ENCODE measurements around the gene TUBB2B.

The TUBB2B gene

GRCh38 chr6:3229566-3230178 lies 2.2 kb upstream of the TUBB2B start:
- DNase-seq (ENCODE audit: insufficient read length) (no peak), FAIRE-seq (peak; percentile 14)
- TF ChIP-seq POLR2AphosphoS5 (IDR thresholded peaks at IDR 0.05; ENCODE audit: low read depth, low read length), result no peak
- no peak for TF ChIP-seq POLR2A (IDR thresholded peaks at IDR 0.05; ENCODE audit: low read depth, low read length)
- TF ChIP-seq TAF1 (IDR thresholded peaks at IDR 0.05; ENCODE audit: borderline replicate concordance, low read depth, low read length), result no peak

GRCh38 chr6:3228771-3229565 lies 1.5 kb upstream of the TUBB2B start:
- DNase-seq (ENCODE audit: insufficient read length), result no peak
- FAIRE-seq, result no peak
- TF ChIP-seq TAF1 (IDR thresholded peaks at IDR 0.05; ENCODE audit: borderline replicate concordance, low read depth, low read length), result no peak
- no peak for TF ChIP-seq POLR2AphosphoS5 (IDR thresholded peaks at IDR 0.05; ENCODE audit: low read depth, low read length)
- no peak for TF ChIP-seq POLR2A (IDR thresholded peaks at IDR 0.05; ENCODE audit: low read depth, low read length)

GRCh38 chr6:3228046-3228671 lies 706 bp upstream of the TUBB2B start:
- DNase-seq (ENCODE audit: insufficient read length) (no peak), FAIRE-seq (no peak)
- no peak for TF ChIP-seq TAF1 (IDR thresholded peaks at IDR 0.05; ENCODE audit: borderline replicate concordance, low read depth, low read length)
- no peak for TF ChIP-seq POLR2AphosphoS5 (IDR thresholded peaks at IDR 0.05; ENCODE audit: low read depth, low read length)
- TF ChIP-seq POLR2A (IDR thresholded peaks at IDR 0.05; ENCODE audit: low read depth, low read length), result no peak

- peak; percentile 61 for FAIRE-seq
- peak; percentile 56 for DNase-seq (ENCODE audit: insufficient read length)
- no peak for TF ChIP-seq TAF1 (IDR thresholded peaks at IDR 0.05; ENCODE audit: borderline replicate concordance, low read depth, low read length)
- no peak for TF ChIP-seq POLR2AphosphoS5 (IDR thresholded peaks at IDR 0.05; ENCODE audit: low read depth, low read length)
- no peak for TF ChIP-seq POLR2A (IDR thresholded peaks at IDR 0.05; ENCODE audit: low read depth, low read length)
Measured at GRCh38 chr6:3226481-3227362, 731 bp downstream of the TUBB2B start.

GRCh38 chr6:3226042-3226441 lies 1.4 kb downstream of the TUBB2B start:
- FAIRE-seq (peak; percentile 24), DNase-seq (ENCODE audit: insufficient read length) (no peak)
- no peak for TF ChIP-seq TAF1 (IDR thresholded peaks at IDR 0.05; ENCODE audit: borderline replicate concordance, low read depth, low read length)
- no peak for TF ChIP-seq POLR2AphosphoS5 (IDR thresholded peaks at IDR 0.05; ENCODE audit: low read depth, low read length)
- no peak for TF ChIP-seq POLR2A (IDR thresholded peaks at IDR 0.05; ENCODE audit: low read depth, low read length)

- no peak for DNase-seq (ENCODE audit: insufficient read length)
- FAIRE-seq, result no peak
- no peak for TF ChIP-seq POLR2A (IDR thresholded peaks at IDR 0.05; ENCODE audit: low read depth, low read length)
- TF ChIP-seq POLR2AphosphoS5 (IDR thresholded peaks at IDR 0.05; ENCODE audit: low read depth, low read length), result no peak
- TF ChIP-seq TAF1 (IDR thresholded peaks at IDR 0.05; ENCODE audit: borderline replicate concordance, low read depth, low read length), result no peak
Measured at GRCh38 chr6:3222506-3223038, 4.9 kb downstream of the TUBB2B start.

- TF ChIP-seq POLR2AphosphoS5 (IDR thresholded peaks at IDR 0.05; ENCODE audit: low read depth, low read length) (no peak), TAF1 (IDR thresholded peaks at IDR 0.05; ENCODE audit: borderline replicate concordance, low read depth, low read length) (no peak), POLR2A (IDR thresholded peaks at IDR 0.05; ENCODE audit: low read depth, low read length) (no peak)
- FAIRE-seq, result no peak
- no peak for DNase-seq (ENCODE audit: insufficient read length)
Measured at GRCh38 chr6:3221578-3221977, 5.9 kb downstream of the TUBB2B start.

GRCh38 chr6:3220366-3220765 lies 7.1 kb downstream of the TUBB2B start:
- TF ChIP-seq TAF1 (IDR thresholded peaks at IDR 0.05; ENCODE audit: borderline replicate concordance, low read depth, low read length) (no peak), POLR2AphosphoS5 (IDR thresholded peaks at IDR 0.05; ENCODE audit: low read depth, low read length) (no peak), POLR2A (IDR thresholded peaks at IDR 0.05; ENCODE audit: low read depth, low read length) (no peak)
- FAIRE-seq, result no peak

GRCh38 chr6:3218266-3218665 lies 9.2 kb downstream of the TUBB2B start:
- FAIRE-seq (no peak), DNase-seq (ENCODE audit: insufficient read length) (no peak)
- TF ChIP-seq POLR2AphosphoS5 (IDR thresholded peaks at IDR 0.05; ENCODE audit: low read depth, low read length), result no peak
- TF ChIP-seq POLR2A (IDR thresholded peaks at IDR 0.05; ENCODE audit: low read depth, low read length), result no peak
- TF ChIP-seq TAF1 (IDR thresholded peaks at IDR 0.05; ENCODE audit: borderline replicate concordance, low read depth, low read length), result no peak

More at GRCh38 chr6:3220366-3220765, 7.1 kb downstream of the TUBB2B start:
- no peak for DNase-seq (ENCODE audit: insufficient read length)

- no peak for TF ChIP-seq POLR2A (IDR thresholded peaks at IDR 0.05; ENCODE audit: low read depth, low read length)
- no peak for TF ChIP-seq POLR2AphosphoS5 (IDR thresholded peaks at IDR 0.05; ENCODE audit: low read depth, low read length)
- TF ChIP-seq TAF1 (IDR thresholded peaks at IDR 0.05; ENCODE audit: borderline replicate concordance, low read depth, low read length), result no peak
- DNase-seq (ENCODE audit: insufficient read length) (no peak), FAIRE-seq (no peak)
Measured at GRCh38 chr6:3217286-3217685, 10.2 kb downstream of the TUBB2B start.

Data from GM12892 (cell line).